Right lobe of liver (tissue), 6 donors: ENCODE results near the gene DENND2C. TPM values are rescaled to one million over a fixed set of nuclear protein-coding genes. Genes with fewer than 3 reads are reported as not detected.

ENCODE experiments used
- ATAC-seq, 4 donors: fragments of 200-7000 bp; cut with Tn5 transposase; one replicate each; pipeline ENCODE4 v1.9.1; 2020; ENCODE audit warnings: mild to moderate bottlenecking in 4 of 4, moderate library complexity in 4 of 4
- DNase-seq, 3 donors: peaks; one replicate each; pipeline ENCODE4 v3.0.0-alpha.2; 2020
- H3K27ac ChIP-seq, 3 donors: fragments of 200-600 bp; one replicate each; pipeline ENCODE4 v1.8.0; 2022
- H3K27me3 ChIP-seq, 2 donors: fragments of 200-600 bp; one replicate each; pipeline ENCODE4 v1.8.0; 2022
- H3K36me3 ChIP-seq, 4 donors: fragments of 200-600 bp; sonication (generic) in 1 of 4; one replicate each; pipeline versions ENCODE4 v1.5.1 to v1.8.0; 2017 to 2022; ENCODE audit warnings: control low read depth in 1 of 4
- H3K4me1 ChIP-seq, 4 donors: fragments of 200-600 bp; sonication (generic) in 1 of 4; one replicate each; pipeline versions ENCODE4 v1.5.1 to v1.8.0; 2017 to 2022; ENCODE audit warnings: control low read depth in 1 of 4
- H3K4me3 ChIP-seq, 3 donors: fragments of 200-600 bp; one replicate each; pipeline ENCODE4 v1.8.0; 2022
- H3K9me3 ChIP-seq, 4 donors: fragments of 200-600 bp; sonication (generic) in 1 of 4; one replicate each; pipeline versions ENCODE4 v1.5.1 to v1.8.0; 2017 to 2022; ENCODE audit warnings: control low read depth in 1 of 4
- CTCF ChIP-seq, 4 donors: fragments of 200-600 bp in 3 of 4; fragments of 450-650 bp in 1 of 4; IDR thresholded peaks; one replicate each; pipeline versions ENCODE4 v1.5.1 to v1.8.0; 2016 to 2022; ENCODE audit warnings: antibody characterized with exemption in 4 of 4, mild to moderate bottlenecking in 2 of 4
- POLR2A ChIP-seq: fragments of 450-650 bp; IDR thresholded peaks from one replicate; pipeline ENCODE4 v1.6.1; 2017; ENCODE audit warnings: antibody characterized with exemption, mild to moderate bottlenecking
- WGBS: methylation state at CpG from one replicate; pipeline ENCODE4 v1.1.6; 2018; ENCODE audit warnings: low coverage, low lambda C conversion rate; ENCODE audit not compliant: insufficient coverage; ENCODE audit errors: missing lambda C conversion rate; 5-methylcytosine and 5-hydroxymethylcytosine counted together
- intact Hi-C, 2 donors: fragments of 100-400 bp; cut with DNase I; formaldehyde crosslinking; loops; one replicate each; pipeline versions ENCODE4 v1.11.2 to v1.14.1; 2022
- total RNA-seq, 6 experiments: library from RNA; depleted of rRNA in 2 of 6; stranded (reverse); fragments of >200 nt in 2 of 6; fragmentation: NEBNext Ultra II Directional in 3 of 6; extraction: Animal tissue kit (Norgen Biotek cat#: 25700) in 3 of 6; gene quantifications; one replicate each; pipeline versions ENCODE4 v1.1.0 to v1.2.4, GENCODE V29; 2016 to 2023
- donor health status: DM: no; HTN: yes; CAD: no.
- donor health status: DM: no; HTN: no; CAD: no.
- donor health status: DM: no; HTN: no; CAD: no.
- donor health status: DM: no; HTN: yes; CAD: no.
- donor health status: DM: no; HTN: yes; CAD: no.

Gene DENND2C
- total RNA-seq, 6 experiments from 2014 or later = 2.5 to 5.1 (median 4.4) TPM

GRCh38 chr1:114691061-114691460 is 21.2 kb upstream of the DENND2C start:
- H3K36me3 ChIP-seq = no peaks in the 10 kb centered on the region
- H3K27me3 ChIP-seq = no peaks in the 10 kb centered on the region
- WGBS = 82% methylated on average over 2 of the region's 2 CpGs

GRCh38 chr1:114690148-114690547 is 20.3 kb upstream of the DENND2C start:
- H3K27ac ChIP-seq = no peak overlapping the region
- no peaks in the 10 kb centered on the region for H3K36me3 ChIP-seq
- no peak overlapping the region for H3K4me3 ChIP-seq
- ATAC-seq = no peak
- H3K27me3 ChIP-seq = no peaks in the 10 kb centered on the region
- no peak for DNase-seq
- TF ChIP-seq CTCF (IDR thresholded peaks at IDR 0.05) (no peak), POLR2A (no peak)
- 50% methylated on average over 1 of the region's 1 CpG for WGBS
- no peaks in the 10 kb centered on the region for H3K9me3 ChIP-seq
- no peaks in the 10 kb centered on the region for H3K4me1 ChIP-seq
- intact Hi-C loops = no loop called here

More at GRCh38 chr1:114691061-114691460, 21.2 kb upstream of the DENND2C start:
- H3K9me3 ChIP-seq = no peaks in the 10 kb centered on the region
- no peak for DNase-seq
- intact Hi-C loops = no loop called here
- no peak for TF ChIP-seq POLR2A
- no peak for TF ChIP-seq CTCF (IDR thresholded peaks at IDR 0.05)
- no peak overlapping the region for H3K27ac ChIP-seq
- H3K4me3 ChIP-seq = no peak overlapping the region
- ATAC-seq = no peak
- H3K4me1 ChIP-seq = no peaks in the 10 kb centered on the region

GRCh38 chr1:114688526-114688925 is 18.7 kb upstream of the DENND2C start:
- intact Hi-C loops = no loop called here
- no peak for TF ChIP-seq CTCF (IDR thresholded peaks at IDR 0.05)
- no peak for TF ChIP-seq POLR2A
- Histone ChIP-seq H3K4me3 (no peak overlapping the region), H3K4me1 (no peaks in the 10 kb centered on the region), H3K27ac (no peak overlapping the region), H3K27me3 (no peaks in the 10 kb centered on the region), H3K36me3 (no peaks in the 10 kb centered on the region), H3K9me3 (no peaks in the 10 kb centered on the region)
- DNase-seq = no peak
- ATAC-seq = no peak
- WGBS = 83% methylated on average over 4 of the region's 4 CpGs

- DNase-seq = no peak
- intact Hi-C loops = no loop called here
- 68% methylated on average over 5 of the region's 5 CpGs for WGBS
Measured at GRCh38 chr1:114685851-114686250, 16.0 kb upstream of the DENND2C start.

More at GRCh38 chr1:114685851-114686250, 16.0 kb upstream of the DENND2C start:
- no peaks in the 10 kb centered on the region for H3K4me1 ChIP-seq
- no peaks in the 10 kb centered on the region for H3K36me3 ChIP-seq
- no peak overlapping the region for H3K27ac ChIP-seq
- H3K4me3 ChIP-seq = no peak overlapping the region
- H3K9me3 ChIP-seq = no peaks in the 10 kb centered on the region
- TF ChIP-seq CTCF (IDR thresholded peaks at IDR 0.05) (no peak), POLR2A (no peak)
- ATAC-seq = no peak
- H3K27me3 ChIP-seq = no peaks in the 10 kb centered on the region
